ENCODE results near the gene ABHD12B. TPM values are rescaled to one million over a fixed set of nuclear protein-coding genes. Genes with fewer than 3 reads are reported as not detected.

ABHD12B gene
- total RNA-seq, 1 donor from 2014 or later, result not detected

- no peaks in the 10 kb centered on the region for H3K9me3 ChIP-seq (ENCODE audit: insufficient read depth, low read depth, low read length)
- no peaks in the 10 kb centered on the region for H3K36me3 ChIP-seq (ENCODE audit: insufficient read depth, low read length)
- H3K27ac ChIP-seq (ENCODE audit: low read depth, low read length), result no peak overlapping the region
- Mint-ChIP-seq H3K27me3 (ENCODE audit: low read depth, unreplicated experiment) (no peaks in the 10 kb centered on the region), H3K4me3 (ENCODE audit: unreplicated experiment) (no peak overlapping the region), H3K9me3 (ENCODE audit: unreplicated experiment) (peaks cover 3% of the 10 kb centered on the region), H3K36me3 (ENCODE audit: low read depth, unreplicated experiment) (no peaks in the 10 kb centered on the region), H3K4me1 (ENCODE audit: low read depth, unreplicated experiment) (peaks cover 10% of the 10 kb centered on the region), H3K27ac (ENCODE audit: unreplicated experiment) (no peak overlapping the region)
- H3K4me3 ChIP-seq (ENCODE audit: insufficient read depth, low read depth, low read length), result no peak overlapping the region
- TF ChIP-seq EZH2 (IDR thresholded peaks at IDR 0.05; ENCODE audit: insufficient read depth, low read length) (no peak), CTCF (IDR thresholded peaks at IDR 0.05; ENCODE audit: insufficient read depth, low read depth, low read length) (no peak)
- H3K9ac ChIP-seq (ENCODE audit: low read length), result no peak overlapping the region
- peaks cover 10% of the 10 kb centered on the region for H3K4me1 ChIP-seq (ENCODE audit: insufficient read depth, low read length)
- no peaks in the 10 kb centered on the region for H3K79me2 ChIP-seq (ENCODE audit: insufficient read depth, low read length)
- H3K27me3 ChIP-seq (ENCODE audit: insufficient read depth, low read length), result no peaks in the 10 kb centered on the region
- H4K20me1 ChIP-seq (ENCODE audit: insufficient read depth, low read length), result no peaks in the 10 kb centered on the region
- H2AFZ ChIP-seq (ENCODE audit: low read depth, low read length), result no peak overlapping the region
- no peak for DNase-seq (ENCODE audit: low read depth)
- no peak for FAIRE-seq
- H3K4me2 ChIP-seq (ENCODE audit: low read length), result no peak overlapping the region
These were observed 81.6 kb downstream of the ABHD12B start for GRCh38 chr14:50953502-50953901.

Other genes with a start within 250 kb of the ABHD12B start
- gene SAV1, start 203.7 kb upstream of the ABHD12B start, total RNA-seq, result 18.3 and 26.3 TPM in 2 replicates
- 38.2 and 45.4 TPM in 2 replicates for gene NIN, start 40.9 kb upstream of the ABHD12B start, total RNA-seq
- gene PYGL, start 72.4 kb downstream of the ABHD12B start, total RNA-seq, result 97.6 and 104 TPM in 2 replicates
- 4.7 and 5.7 TPM in 2 replicates for gene TRIM9, start 223.1 kb downstream of the ABHD12B start, total RNA-seq